Lower lobe of right lung (tissue), 2 donors: ENCODE results near the gene UBL3. TPM values are rescaled to one million over a fixed set of nuclear protein-coding genes. Genes with fewer than 3 reads are reported as not detected.

Experiments used
- ATAC-seq, 2 donors: fragments of 200-7000 bp; cut with Tn5 transposase; one replicate each; pipeline ENCODE4 v1.9.1; 2020 to 2022; ENCODE audit warnings: mild to moderate bottlenecking in 2 of 2, moderate library complexity in 2 of 2
- DNase-seq: peaks from one replicate; pipeline ENCODE4 v3.0.0-alpha.2; 2020
- H3K27ac ChIP-seq: fragments of 200-600 bp; one replicate; pipeline ENCODE4 v1.8.0; 2022
- H3K27me3 ChIP-seq: fragments of 200-600 bp; one replicate; pipeline ENCODE4 v1.8.0; 2022; ENCODE audit warnings: low read depth
- H3K36me3 ChIP-seq: fragments of 200-600 bp; one replicate; pipeline ENCODE4 v1.8.0; 2022; ENCODE audit warnings: mild to moderate bottlenecking
- H3K4me1 ChIP-seq: fragments of 200-600 bp; one replicate; pipeline ENCODE4 v1.8.0; 2022
- H3K4me3 ChIP-seq: fragments of 200-600 bp; one replicate; pipeline ENCODE4 v1.8.0; 2022; ENCODE audit warnings: mild to moderate bottlenecking
- H3K9me3 ChIP-seq: fragments of 200-600 bp; one replicate; pipeline ENCODE4 v1.8.0; 2022
- CTCF ChIP-seq: fragments of 200-600 bp; IDR thresholded peaks from one replicate; pipeline ENCODE4 v1.8.0; 2022; ENCODE audit warnings: antibody characterized with exemption, mild to moderate bottlenecking
- intact Hi-C: fragments of 100-400 bp; cut with DNase I; formaldehyde crosslinking; loops from one replicate; pipeline ENCODE4 v1.11.0; 2022
- total RNA-seq: library from RNA; stranded (reverse); fragmentation: NEBNext Ultra II Directional; extraction: Animal tissue kit (Norgen Biotek cat#: 25700); gene quantifications from one replicate; pipeline ENCODE4 v1.2.1, GENCODE V29; 2021
- donor health status: DM: no; HTN: yes; CAD: no; lungs with severe emphysema.

UBL3 gene
- total RNA-seq, 1 donor from 2014 or later = 49.5 TPM

- H3K4me3 ChIP-seq = no peak overlapping the region
- H3K9me3 ChIP-seq = no peaks in the 10 kb centered on the region
- H3K27ac ChIP-seq = no peak overlapping the region
- no peaks in the 10 kb centered on the region for H3K27me3 ChIP-seq
- H3K4me1 ChIP-seq = no peaks in the 10 kb centered on the region
- DNase-seq (no peak), ATAC-seq (no peak)
- TF ChIP-seq CTCF = no peak
- no peaks in the 10 kb centered on the region for H3K36me3 ChIP-seq
- intact Hi-C loops = no loop called here
Observed at GRCh38 chr13:29746148-29746677, 104.2 kb downstream of the UBL3 start.

- no peak overlapping the region for H3K27ac ChIP-seq
- no peaks in the 10 kb centered on the region for H3K4me1 ChIP-seq
- H3K9me3 ChIP-seq = no peaks in the 10 kb centered on the region
- H3K4me3 ChIP-seq = no peak overlapping the region
- ATAC-seq (no peak), DNase-seq (no peak)
- H3K36me3 ChIP-seq = no peaks in the 10 kb centered on the region
- intact Hi-C loops = no loop called here
- no peaks in the 10 kb centered on the region for H3K27me3 ChIP-seq
- TF ChIP-seq CTCF = no peak
Observed at GRCh38 chr13:29745704-29746103, 104.7 kb downstream of the UBL3 start.

GRCh38 chr13:29743201-29743786 is 107.1 kb downstream of the UBL3 start:
- no peaks in the 10 kb centered on the region for H3K4me1 ChIP-seq
- no peak overlapping the region for H3K4me3 ChIP-seq
- H3K36me3 ChIP-seq = no peaks in the 10 kb centered on the region
- H3K27ac ChIP-seq = no peak overlapping the region
- H3K9me3 ChIP-seq = no peaks in the 10 kb centered on the region
- no peaks in the 10 kb centered on the region for H3K27me3 ChIP-seq
- no peak for DNase-seq
- no peak for TF ChIP-seq CTCF
- intact Hi-C loops = no loop called here
- ATAC-seq = no peak

GRCh38 chr13:29740961-29741360 is 109.5 kb downstream of the UBL3 start:
- ATAC-seq (no peak), DNase-seq (no peak)
- Histone ChIP-seq H3K9me3 (no peaks in the 10 kb centered on the region), H3K27ac (no peak overlapping the region), H3K4me1 (no peaks in the 10 kb centered on the region), H3K36me3 (no peaks in the 10 kb centered on the region), H3K4me3 (no peak overlapping the region), H3K27me3 (no peaks in the 10 kb centered on the region)
- intact Hi-C loops = no loop called here
- no peak for TF ChIP-seq CTCF

- H3K27ac ChIP-seq = no peak overlapping the region
- peaks cover 4% of the 10 kb centered on the region for H3K27me3 ChIP-seq
- H3K4me3 ChIP-seq = no peak overlapping the region
- no peaks in the 10 kb centered on the region for H3K4me1 ChIP-seq
- no peaks in the 10 kb centered on the region for H3K36me3 ChIP-seq
- intact Hi-C loops = no loop called here
- no peak for DNase-seq
- TF ChIP-seq CTCF = no peak
- H3K9me3 ChIP-seq = no peaks in the 10 kb centered on the region
- no peak for ATAC-seq
Observed at GRCh38 chr13:29737061-29737460, 113.4 kb downstream of the UBL3 start.
